HG02970 (cell line): Measurements from ENCODE around the gene COIL.
"Not testable (repeated sequence)": the region's sequence is repeated elsewhere in the genome, so short reads cannot be mapped to it uniquely, and the experiment has no call there.

ENCODE experiments used
- ATAC-seq: cut with Tn5 transposase; IDR thresholded peaks from one replicate; pipeline ENCODE4 v1.9.1; 2021; ENCODE audit warnings: mild to moderate bottlenecking, moderate library complexity, moderate number of reproducible peaks; ENCODE audit not compliant: unreplicated experiment, low FRiP score

Gene COIL

DNA sequence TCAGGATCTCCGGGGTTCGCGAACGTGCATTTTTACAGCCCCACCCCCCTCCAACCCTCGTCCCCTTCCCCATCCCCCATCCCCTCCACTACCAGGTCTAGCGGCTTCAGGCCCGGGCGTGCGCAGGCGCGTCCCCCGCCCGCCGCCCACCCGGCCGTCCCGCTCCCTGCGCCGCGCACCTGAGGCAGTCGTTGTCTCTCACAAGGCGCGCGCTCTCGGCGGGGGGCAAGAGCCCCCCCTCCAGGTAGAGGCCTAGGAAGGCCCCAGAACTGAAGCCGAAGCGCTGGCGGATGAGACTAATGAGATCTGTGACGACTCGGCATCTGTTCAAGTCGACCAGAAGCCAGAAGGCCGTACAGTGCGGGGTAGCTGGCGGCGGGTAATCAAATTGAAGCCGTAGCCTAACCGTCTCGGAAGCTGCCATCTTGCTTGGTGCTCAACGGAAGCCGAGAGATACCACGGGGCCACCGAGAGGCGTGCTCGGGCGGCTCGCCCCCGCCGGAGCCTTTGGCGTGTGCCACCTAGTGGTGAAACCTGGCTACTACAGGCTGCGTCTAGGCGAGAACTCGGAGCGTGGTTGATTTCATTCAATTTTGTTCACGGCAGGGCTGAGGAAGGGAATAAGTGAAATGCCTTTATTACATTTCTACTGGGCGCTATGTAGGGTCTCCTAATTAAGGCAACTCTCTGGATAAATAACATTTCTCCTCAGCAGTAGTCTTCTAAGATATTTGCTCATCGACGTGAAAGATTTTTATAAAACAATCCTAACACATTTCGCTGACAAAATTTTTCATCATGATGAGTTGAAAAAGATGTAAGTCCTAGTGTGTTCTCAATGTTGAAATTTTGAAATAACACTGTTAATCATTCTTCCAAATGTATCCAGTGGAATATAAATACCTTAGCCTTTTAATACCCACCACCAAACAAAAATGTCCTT, at the start of gene COIL:
COIL (minus strand) TSS at position 455 of the 943 bp plus-strand sequence; CDS start at position 424, 31 bp downstream.
- peak; percentile 87 for ATAC-seq

- ATAC-seq: no peak
These were observed 49.6 kb upstream of the COIL start for GRCh38 chr17:57010487-57010886.

GRCh38 chr17:57009737-57010445, 49.0 kb upstream of the COIL start:
- ATAC-seq: no peak

DNA sequence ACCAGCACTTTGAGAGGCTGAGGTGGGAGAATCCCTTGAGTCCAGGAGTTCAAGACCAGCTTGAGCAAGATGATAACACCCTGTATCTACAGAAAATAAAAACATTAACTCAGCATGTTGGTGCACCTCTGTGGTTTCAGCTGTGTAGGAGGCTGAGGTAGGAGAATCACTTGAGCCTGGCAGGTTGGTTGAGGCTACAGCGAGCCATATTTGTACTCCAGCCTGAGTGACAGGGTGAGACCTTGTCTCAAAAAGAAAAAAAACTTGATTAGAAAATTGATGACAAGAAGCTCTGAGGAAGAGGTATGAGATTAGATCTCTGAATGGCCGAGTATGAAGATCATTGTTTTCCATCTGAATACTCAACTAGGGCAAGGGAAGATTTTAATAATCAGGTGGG, 48.1 kb upstream of the COIL start:
- no peak for ATAC-seq

GRCh38 chr17:57006040-57006439, 45.2 kb upstream of the COIL start:
- no peak for ATAC-seq

GRCh38 chr17:57004944-57005579, 44.2 kb upstream of the COIL start:
- peak; percentile 69 for ATAC-seq

DNA sequence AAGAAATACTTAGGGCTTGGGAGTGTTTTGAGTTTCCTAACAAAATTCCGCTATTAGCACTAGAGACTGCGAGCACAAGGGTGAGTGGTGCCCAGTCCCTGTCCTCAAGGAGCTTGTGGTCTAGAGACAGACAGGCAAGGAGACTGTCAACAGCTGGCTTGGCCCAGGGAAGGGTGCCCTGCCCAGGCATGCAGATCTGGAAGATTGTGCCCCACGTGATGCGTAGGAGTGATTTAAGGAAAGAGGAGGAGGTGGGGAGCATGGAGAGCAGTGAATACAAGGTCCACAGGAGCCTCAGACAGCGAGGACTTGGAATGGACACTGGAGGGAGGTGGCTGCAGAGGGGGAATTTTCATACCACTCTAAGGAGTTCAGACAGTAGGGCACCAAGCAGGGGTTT, 42.1 kb upstream of the COIL start:
- ATAC-seq: no peak

- ATAC-seq: no peak
These were observed 40.7 kb upstream of the COIL start for GRCh38 chr17:57001541-57001940.

DNA sequence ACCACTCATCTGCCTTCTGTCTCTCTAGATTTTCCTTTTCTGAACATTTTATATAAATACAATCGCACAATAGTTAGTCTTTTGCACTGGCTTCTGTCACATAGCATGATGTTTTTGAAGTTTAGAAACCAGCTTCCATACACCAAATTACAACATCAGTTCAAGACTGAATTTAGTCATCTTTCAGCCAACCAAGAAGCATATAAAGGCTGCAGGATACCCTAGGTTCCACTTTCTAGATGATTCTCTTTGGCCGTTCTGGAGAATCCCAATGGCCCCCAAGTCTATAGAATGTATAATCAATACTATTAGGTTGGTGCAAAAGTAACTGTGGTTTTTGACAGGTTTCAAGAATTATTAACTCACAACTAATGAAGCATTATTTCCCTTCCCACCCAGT, 36.5 kb upstream of the COIL start:
- ATAC-seq: no peak

DNA sequence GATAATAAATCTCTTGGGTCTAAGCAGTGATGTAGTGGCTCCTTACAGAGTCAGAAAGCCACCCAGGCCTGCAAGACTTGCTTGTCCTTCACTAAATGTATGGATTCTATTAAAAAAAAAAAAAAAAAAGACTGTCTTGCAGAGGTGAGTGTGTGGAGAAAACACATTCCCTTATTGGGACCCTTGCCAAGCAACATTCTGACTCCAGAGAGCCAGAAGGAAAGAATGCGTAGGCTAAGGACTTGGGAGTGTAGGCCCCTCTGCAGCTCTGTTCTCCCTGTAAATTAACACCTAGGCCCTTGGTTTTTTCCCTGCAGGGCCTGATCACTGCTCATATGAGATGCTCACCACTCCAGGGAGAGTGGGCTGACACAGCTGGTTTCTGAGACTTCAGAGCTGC, 34.9 kb upstream of the COIL start:
- no peak for ATAC-seq

DNA sequence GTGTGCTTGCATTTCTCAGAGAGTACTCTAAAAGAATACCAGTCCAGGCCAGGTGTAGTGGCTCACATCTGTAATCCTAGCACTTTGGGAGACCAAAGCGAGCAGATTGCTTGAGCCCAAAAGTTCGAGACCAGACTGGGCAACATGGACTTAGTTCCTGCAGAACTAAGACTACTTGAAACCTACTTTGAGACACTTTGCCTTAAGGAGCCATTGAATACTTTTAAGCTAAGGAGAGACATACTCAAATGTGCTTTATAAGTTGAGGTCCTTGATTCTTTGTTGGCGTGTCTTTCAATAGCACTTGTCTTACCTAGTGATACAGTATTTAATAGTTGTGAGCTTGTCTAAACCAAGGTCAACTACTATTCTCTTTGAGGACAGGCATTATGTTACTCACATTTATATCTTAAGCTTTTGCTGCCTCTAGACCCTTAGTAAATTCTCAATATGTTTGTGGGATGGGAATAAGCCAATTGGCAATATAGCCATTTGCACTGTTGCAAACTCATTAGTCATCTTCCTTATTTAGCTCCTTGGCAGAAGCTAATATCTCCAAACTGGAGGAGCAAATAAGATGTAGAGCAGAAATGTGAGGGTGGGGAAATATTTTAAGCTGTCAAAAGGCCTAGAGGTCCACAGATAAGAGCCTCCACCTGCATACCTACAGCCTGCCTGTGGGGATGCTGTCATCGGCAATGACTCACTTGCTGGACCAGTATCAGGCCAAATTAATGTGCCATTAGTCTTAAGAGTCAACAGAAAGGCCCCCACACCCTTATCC, 33.4 kb upstream of the COIL start:
- no peak for ATAC-seq

DNA sequence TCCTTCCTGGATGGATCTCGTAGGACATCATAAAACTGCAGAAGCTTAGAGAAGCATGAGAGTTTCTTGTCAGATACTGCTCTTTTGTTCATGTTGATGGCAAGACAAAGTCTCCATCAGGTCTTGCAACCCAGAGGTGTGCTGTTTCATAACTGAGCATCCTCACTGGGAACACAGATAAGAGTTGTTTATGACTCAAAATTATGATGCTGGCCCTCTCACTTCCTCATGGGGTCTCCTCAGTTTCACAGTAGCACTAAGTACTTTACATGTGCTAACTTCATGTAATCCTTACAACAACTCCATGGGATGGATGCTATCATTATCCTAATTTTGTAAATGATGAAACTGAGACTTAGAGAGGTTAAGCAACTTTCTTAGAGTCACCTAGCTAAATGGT, 31.5 kb upstream of the COIL start:
- no peak for ATAC-seq

- no peak for ATAC-seq
These were observed 28.2 kb upstream of the COIL start for GRCh38 chr17:56988901-56989572.

DNA sequence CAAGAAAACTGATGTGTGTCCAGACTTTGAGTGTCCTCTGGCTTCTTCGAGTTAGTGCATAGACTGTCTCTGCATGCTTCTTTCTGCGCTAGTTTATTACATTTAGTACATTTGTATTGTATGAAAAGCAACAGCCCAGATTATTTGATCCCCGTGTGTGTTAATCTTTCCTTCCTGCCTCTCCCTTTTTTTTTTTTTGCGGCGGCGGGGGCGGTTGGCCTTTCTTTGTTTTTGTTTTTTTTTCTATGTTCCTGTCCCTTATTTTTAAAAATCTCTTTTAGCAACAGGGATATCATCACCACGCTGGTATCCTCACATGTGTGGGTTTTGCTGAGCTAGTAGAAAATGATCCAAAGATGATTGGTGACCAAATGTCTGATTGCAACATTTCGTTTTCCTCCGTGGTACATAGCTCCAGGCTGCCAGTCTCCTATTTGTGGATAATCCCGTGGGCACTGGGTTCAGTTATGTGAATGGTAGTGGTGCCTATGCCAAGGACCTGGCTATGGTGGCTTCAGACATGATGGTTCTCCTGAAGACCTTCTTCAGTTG, 26.5 kb upstream of the COIL start:
- no peak for ATAC-seq

DNA sequence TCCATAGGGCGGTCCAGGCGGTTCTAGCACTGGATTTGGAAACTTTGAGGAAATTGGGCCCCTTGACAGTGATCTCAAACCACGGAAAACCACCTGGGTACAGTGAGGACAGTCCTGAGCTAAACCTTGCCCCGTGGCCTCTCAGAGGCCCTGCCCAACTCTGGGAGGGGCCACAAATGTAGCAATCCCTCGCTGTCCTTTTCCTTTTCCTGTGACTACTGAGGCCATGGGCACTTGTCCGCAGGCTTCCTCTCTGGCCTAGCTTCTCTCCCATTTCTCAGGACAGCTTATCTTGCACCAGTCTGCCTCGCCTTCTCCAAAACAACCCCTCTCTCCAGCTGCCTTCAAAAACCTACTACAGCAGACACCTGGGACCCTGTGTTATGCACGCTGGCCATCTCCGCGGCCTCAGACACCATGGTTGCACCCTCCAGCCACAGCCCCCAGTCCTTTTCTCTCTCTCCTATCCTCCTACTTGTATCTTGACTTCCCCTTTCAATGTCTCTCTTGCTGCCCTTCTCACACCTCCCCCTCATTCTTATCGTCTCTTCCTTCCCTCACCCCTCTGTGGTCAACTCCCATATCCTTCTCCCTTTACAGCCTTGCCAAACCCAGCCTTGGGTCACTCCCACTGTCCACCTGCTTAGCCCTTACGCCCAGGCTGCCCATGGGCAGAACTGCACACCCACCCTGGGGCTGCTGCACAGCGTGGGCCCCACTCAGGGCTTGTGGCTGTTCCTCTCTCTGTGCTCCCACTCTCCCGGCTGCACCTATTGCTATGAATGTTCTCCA, 24.7 kb upstream of the COIL start:
- no peak for ATAC-seq

- ATAC-seq: no peak
These were observed 22.5 kb upstream of the COIL start for GRCh38 chr17:56983366-56983765.

- ATAC-seq: no peak
These were observed 21.5 kb upstream of the COIL start for GRCh38 chr17:56982312-56982711.

- ATAC-seq: not testable (repeated sequence)
These were observed 19.7 kb upstream of the COIL start for GRCh38 chr17:56980526-56980925.

DNA sequence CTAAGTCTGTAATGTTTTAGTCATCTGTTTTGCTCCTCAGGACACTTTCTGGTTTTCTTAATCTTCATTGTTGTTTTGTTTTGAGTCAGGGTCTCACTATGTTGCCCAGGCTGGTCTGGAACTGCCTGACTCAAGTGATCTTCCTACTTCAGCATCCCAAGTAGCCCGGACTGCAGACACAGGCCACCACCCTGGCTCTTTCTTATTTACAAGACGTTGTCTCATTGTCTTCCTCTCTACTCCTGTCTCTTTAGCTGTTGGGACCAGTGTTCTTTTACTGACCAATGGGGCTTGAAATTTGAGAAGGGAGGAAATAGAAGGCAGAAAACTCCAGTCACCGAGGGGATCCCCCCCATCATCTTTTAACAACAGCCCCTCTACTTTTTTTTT, 18.2 kb upstream of the COIL start:
- no peak for ATAC-seq
